Measurements from ENCODE around the gene MYO1E. TPM values are rescaled to one million over a fixed set of nuclear protein-coding genes. Genes with fewer than 3 reads are reported as not detected.

Gene MYO1E
- polyA plus RNA-seq, 1 experiment = 34.0 TPM

DNA sequence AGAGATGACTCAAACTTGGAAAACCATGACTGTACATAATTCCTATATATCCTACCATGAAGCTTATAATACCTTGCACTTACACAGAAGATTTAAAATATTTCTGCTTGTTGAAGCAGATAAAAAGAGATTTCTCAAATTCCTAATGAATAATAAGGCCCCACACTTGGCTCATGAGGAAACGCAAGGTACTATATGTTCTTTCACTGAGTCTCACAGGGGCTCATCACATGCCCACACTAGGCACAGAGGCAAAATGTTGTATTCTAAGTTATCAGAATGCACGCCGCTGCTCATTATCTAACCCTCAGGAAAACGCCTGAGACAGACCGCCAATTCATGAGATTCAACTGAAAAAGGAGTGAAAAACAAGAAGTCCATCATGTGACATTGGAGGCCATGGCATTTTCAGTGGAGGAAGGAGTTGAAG, 5.6 kb downstream of the MYO1E start:
- POLR2A ChIA-PET = interaction anchor here (0.6 kb wide), 1 partner anchor 17 kb away, joined by 3 read pairs; no protein-coding TSS in a partner anchor
- DNase-seq (ENCODE audit: low read depth) = no peak
- Histone ChIP-seq H3K27me3 (ENCODE audit: control insufficient read depth, insufficient read depth, low read length) (no peaks in the 10 kb centered on the region), H3K4me3 (ENCODE audit: low read depth, low read length) (no peak overlapping the region), H3K36me3 (ENCODE audit: control insufficient read depth, insufficient read depth, low read length) (no peaks in the 10 kb centered on the region)
- CTCF ChIA-PET = interaction anchor here (0.6 to 1.2 kb wide), 2 partner anchors 95 to 120 kb away, joined by 3 to 7 read pairs; no protein-coding TSS in a partner anchor
- TF ChIP-seq, protein P1, sequence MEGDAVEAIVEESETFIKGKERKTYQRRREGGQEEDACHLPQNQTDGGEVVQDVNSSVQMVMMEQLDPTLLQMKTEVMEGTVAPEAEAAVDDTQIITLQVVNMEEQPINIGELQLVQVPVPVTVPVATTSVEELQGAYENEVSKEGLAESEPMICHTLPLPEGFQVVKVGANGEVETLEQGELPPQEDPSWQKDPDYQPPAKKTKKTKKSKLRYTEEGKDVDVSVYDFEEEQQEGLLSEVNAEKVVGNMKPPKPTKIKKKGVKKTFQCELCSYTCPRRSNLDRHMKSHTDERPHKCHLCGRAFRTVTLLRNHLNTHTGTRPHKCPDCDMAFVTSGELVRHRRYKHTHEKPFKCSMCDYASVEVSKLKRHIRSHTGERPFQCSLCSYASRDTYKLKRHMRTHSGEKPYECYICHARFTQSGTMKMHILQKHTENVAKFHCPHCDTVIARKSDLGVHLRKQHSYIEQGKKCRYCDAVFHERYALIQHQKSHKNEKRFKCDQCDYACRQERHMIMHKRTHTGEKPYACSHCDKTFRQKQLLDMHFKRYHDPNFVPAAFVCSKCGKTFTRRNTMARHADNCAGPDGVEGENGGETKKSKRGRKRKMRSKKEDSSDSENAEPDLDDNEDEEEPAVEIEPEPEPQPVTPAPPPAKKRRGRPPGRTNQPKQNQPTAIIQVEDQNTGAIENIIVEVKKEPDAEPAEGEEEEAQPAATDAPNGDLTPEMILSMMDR (IDR thresholded peaks at IDR 0.05; ENCODE audit: insufficient read depth, low read depth, low read length) = no peak

DNA sequence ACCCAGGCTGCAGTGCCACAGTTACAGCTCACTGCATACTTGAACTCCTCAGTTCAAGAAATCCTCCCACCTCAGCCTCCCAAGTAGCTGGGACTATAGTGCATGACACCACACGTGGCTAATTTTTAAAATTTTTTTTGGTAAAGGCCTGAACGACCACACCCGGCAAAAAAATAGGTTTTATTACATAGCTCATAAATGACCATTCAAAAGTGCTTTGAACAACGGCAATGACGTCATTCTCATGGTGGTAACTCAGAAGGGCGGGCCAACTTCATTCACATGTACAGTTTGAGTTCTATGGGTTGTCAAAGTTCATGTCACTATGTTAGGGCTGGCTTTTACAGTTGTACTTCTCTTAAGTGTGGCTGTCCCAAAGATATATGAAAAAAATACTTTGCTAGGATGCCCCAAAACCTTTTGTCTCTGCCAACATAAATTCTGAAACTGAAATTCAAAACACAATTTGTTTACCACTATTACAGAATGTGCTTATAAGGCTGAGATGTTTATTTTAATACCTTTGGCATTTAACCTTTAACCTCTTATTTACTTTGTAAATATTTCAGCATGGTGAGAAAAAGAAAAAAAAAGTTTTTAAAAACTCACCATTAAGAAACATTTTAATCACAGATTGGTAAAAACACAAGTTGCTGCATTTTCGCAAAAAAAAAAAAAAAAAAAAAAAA, 6.2 kb downstream of the MYO1E start:
- POLR2A ChIA-PET = interaction anchor here (0.6 kb wide), 1 partner anchor 16 kb away, joined by 3 read pairs; no protein-coding TSS in a partner anchor
- H3K27me3 ChIP-seq (ENCODE audit: control insufficient read depth, insufficient read depth, low read length) = no peaks in the 10 kb centered on the region
- H3K36me3 ChIP-seq (ENCODE audit: control insufficient read depth, insufficient read depth, low read length) = no peaks in the 10 kb centered on the region
- CTCF ChIA-PET = interaction anchor here (0.6 to 1.2 kb wide), 2 partner anchors 95 to 119 kb away, joined by 3 to 7 read pairs; no protein-coding TSS in a partner anchor
- TF ChIP-seq, protein P1 (IDR thresholded peaks at IDR 0.05; ENCODE audit: insufficient read depth, low read depth, low read length) = no peak
- no peak overlapping the region for H3K4me3 ChIP-seq (ENCODE audit: low read depth, low read length)
- DNase-seq (ENCODE audit: low read depth) = no peak

DNA sequence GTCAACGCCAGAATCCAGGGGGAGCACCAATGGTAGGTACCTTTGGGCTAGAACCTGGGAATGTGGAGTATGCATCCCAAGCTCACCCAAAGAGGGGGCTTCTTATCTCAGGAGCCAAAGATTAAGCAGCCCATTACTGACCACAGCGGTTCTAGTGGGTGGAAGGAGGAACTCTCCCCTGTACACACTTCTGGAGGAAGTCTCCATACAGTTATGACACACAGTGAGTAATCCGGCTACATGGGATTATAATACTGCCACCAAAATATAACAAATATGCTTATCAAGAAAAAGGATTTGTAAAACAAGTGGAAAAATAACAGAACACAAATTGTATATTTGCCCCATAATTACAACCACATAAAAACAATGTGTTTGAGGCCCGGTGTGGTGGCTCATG, 8.4 kb downstream of the MYO1E start:
- TF ChIP-seq, protein P1 (IDR thresholded peaks at IDR 0.05; ENCODE audit: insufficient read depth, low read depth, low read length) = no peak
- Histone ChIP-seq H3K36me3 (ENCODE audit: control insufficient read depth, insufficient read depth, low read length) (no peaks in the 10 kb centered on the region), H3K4me3 (ENCODE audit: low read depth, low read length) (no peak overlapping the region), H3K27me3 (ENCODE audit: control insufficient read depth, insufficient read depth, low read length) (no peaks in the 10 kb centered on the region)
- ChIA-PET CTCF (no interaction called here), POLR2A (no interaction called here)
- no peak for DNase-seq (ENCODE audit: low read depth)

DNA sequence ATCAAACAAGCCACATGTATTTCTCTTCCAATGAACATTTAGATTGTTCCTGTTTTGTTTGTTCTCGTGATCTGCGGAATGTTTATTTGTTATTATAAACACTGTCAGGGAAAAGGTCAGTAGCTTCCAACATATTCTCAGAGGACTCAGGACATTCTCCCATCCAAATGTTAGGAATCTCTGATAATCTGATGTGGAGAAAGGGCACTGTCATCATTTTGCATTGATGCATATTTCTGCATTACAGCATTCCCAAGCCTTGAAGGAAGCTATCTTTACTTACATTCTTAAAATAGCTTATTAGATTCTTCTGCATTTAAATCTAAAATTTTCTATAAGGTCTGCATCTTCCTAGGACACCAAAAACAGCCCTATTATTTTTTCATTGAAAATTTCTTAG, 10.3 kb downstream of the MYO1E start:
- no peak for DNase-seq (ENCODE audit: low read depth)
- H3K27me3 ChIP-seq (ENCODE audit: control insufficient read depth, insufficient read depth, low read length) = no peaks in the 10 kb centered on the region
- H3K4me3 ChIP-seq (ENCODE audit: low read depth, low read length) = no peak overlapping the region
- H3K36me3 ChIP-seq (ENCODE audit: control insufficient read depth, insufficient read depth, low read length) = no peaks in the 10 kb centered on the region
- CTCF ChIA-PET = no interaction called here
- TF ChIP-seq, protein P1 (IDR thresholded peaks at IDR 0.05; ENCODE audit: insufficient read depth, low read depth, low read length) = no peak
- POLR2A ChIA-PET = no interaction called here

DNA sequence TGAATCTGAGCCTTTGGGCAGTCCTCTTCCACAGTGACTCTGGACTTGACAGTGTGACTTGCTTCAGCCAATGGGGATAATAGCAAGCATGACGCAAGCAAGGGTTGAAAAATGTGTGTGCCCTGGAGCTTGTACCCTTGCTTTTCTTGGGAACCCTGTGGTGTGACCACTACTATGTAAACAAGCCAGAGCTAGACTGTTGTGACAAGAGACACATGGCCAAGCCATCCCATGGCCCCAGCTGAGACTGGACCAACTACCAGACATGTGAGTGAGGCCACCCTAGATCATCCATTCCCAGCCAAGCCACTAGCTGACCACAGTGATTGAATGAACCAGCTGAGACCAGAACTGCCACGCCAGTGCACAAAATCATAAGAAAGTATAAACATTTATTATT, 11.8 kb downstream of the MYO1E start:
- TF ChIP-seq, protein P1 (IDR thresholded peaks at IDR 0.05; ENCODE audit: insufficient read depth, low read depth, low read length) = no peak
- POLR2A ChIA-PET = no interaction called here
- Histone ChIP-seq H3K36me3 (ENCODE audit: control insufficient read depth, insufficient read depth, low read length) (no peaks in the 10 kb centered on the region), H3K27me3 (ENCODE audit: control insufficient read depth, insufficient read depth, low read length) (no peaks in the 10 kb centered on the region), H3K4me3 (ENCODE audit: low read depth, low read length) (no peak overlapping the region)
- CTCF ChIA-PET = interaction anchor here (0.6 to 1.8 kb wide), 4 partner anchors 9 to 283 kb away, joined by 3 read pairs; no protein-coding TSS in a partner anchor
- no peak for DNase-seq (ENCODE audit: low read depth)

All from BJ (cell line).